Liver (tissue), 9 donors: ENCODE results near the gene IMMP1L. TPM values are rescaled to one million over a fixed set of nuclear protein-coding genes. Genes with fewer than 3 reads are reported as not detected.

Experiments
- DNase-seq: peaks from one replicate; pipeline ENCODE4 v3.0.0-alpha.2; 2017; ENCODE audit warnings: low spot score
- H3K27ac ChIP-seq, 2 donors: one replicate each; pipeline ENCODE4 v1.7.0; 2013; ENCODE audit warnings: inconsistent platforms in 2 of 2, low read length in 2 of 2, control low read depth in 1 of 2, low read depth in 1 of 2, mild to moderate bottlenecking in 1 of 2
- H3K27me3 ChIP-seq, 4 donors: one replicate each; pipeline versions ENCODE4 v1.6.1 to v1.7.0; 2013; ENCODE audit warnings: low read length in 3 of 4, inconsistent platforms in 1 of 4, mild to moderate bottlenecking in 1 of 4, moderate library complexity in 1 of 4; ENCODE audit not compliant: control insufficient read depth in 4 of 4, insufficient read depth in 4 of 4
- H3K36me3 ChIP-seq, 4 donors: one replicate each; pipeline versions ENCODE4 v1.6.1 to v1.7.0; 2013; ENCODE audit warnings: low read length in 3 of 4, mild to moderate bottlenecking in 3 of 4, low read depth in 1 of 4, moderate library complexity in 1 of 4; ENCODE audit not compliant: control insufficient read depth in 4 of 4, insufficient read depth in 3 of 4
- H3K4me1 ChIP-seq, 4 donors: one replicate each; pipeline versions ENCODE4 v1.6.1 to v1.7.0; 2013; ENCODE audit warnings: low read length in 3 of 4, mild to moderate bottlenecking in 3 of 4, moderate library complexity in 1 of 4; ENCODE audit not compliant: control insufficient read depth in 4 of 4, insufficient read depth in 4 of 4
- H3K4me3 ChIP-seq, 3 donors: one replicate each; pipeline versions ENCODE4 v1.6.1 to v1.7.0; 2013; ENCODE audit warnings: low read length in 3 of 3, control low read depth in 1 of 3, low read depth in 1 of 3, mild to moderate bottlenecking in 1 of 3
- H3K9ac ChIP-seq, 2 donors: one replicate each; pipeline ENCODE4 v1.7.0; 2013; ENCODE audit warnings: low read length in 2 of 2, mild to moderate bottlenecking in 2 of 2, moderate library complexity in 2 of 2, control low read depth in 1 of 2, low read depth in 1 of 2
- H3K9me3 ChIP-seq, 4 donors: one replicate each; pipeline versions ENCODE4 v1.6.1 to v1.7.0; 2013; ENCODE audit warnings: low read length in 3 of 4; ENCODE audit not compliant: control insufficient read depth in 4 of 4
- EGR1 ChIP-seq, 2 donors: IDR thresholded peaks; 2 replicates each; pipeline ENCODE4 v1.6.1; 2016 to 2018; ENCODE audit warnings: antibody characterized with exemption in 2 of 2, low read depth in 2 of 2
- FOXA1 ChIP-seq: IDR thresholded peaks from 2 replicates; pipeline ENCODE4 v1.6.1; 2016; ENCODE audit warnings: antibody characterized with exemption
- FOXA2 ChIP-seq: IDR thresholded peaks from 2 replicates; pipeline ENCODE4 v1.6.1; 2016; ENCODE audit warnings: antibody characterized with exemption
- GABPA ChIP-seq, 2 donors: IDR thresholded peaks in 1 of 2; conservative IDR thresholded peaks in 1 of 2; 2 replicates each; pipeline ENCODE4 v1.6.1; 2016; ENCODE audit warnings: antibody characterized with exemption in 2 of 2, mild to moderate bottlenecking in 1 of 2, moderate library complexity in 1 of 2
- HNF4A ChIP-seq, 2 donors: conservative IDR thresholded peaks; 2 replicates each; pipeline ENCODE4 v1.6.1; 2016; ENCODE audit warnings: antibody characterized with exemption in 2 of 2, mild to moderate bottlenecking in 2 of 2
- HNF4G ChIP-seq: IDR thresholded peaks from 2 replicates; pipeline ENCODE4 v1.6.1; 2016; ENCODE audit warnings: antibody characterized with exemption
- JUND ChIP-seq, 2 donors: IDR thresholded peaks; 2 replicates each; pipeline ENCODE4 v1.6.1; 2016; ENCODE audit warnings: antibody characterized with exemption in 2 of 2
- NR2F2 ChIP-seq: IDR thresholded peaks from 2 replicates; pipeline ENCODE4 v1.6.1; 2016; ENCODE audit warnings: antibody characterized with exemption
- RAD21 ChIP-seq, 2 donors: IDR thresholded peaks; 2 replicates each; pipeline ENCODE4 v1.6.1; 2016; ENCODE audit warnings: antibody characterized with exemption in 2 of 2, mild to moderate bottlenecking in 2 of 2
- RXRA ChIP-seq, 2 donors: IDR thresholded peaks; 2 replicates each; pipeline ENCODE4 v1.6.1; 2017 to 2018; ENCODE audit warnings: antibody characterized with exemption in 2 of 2, mild to moderate bottlenecking in 1 of 2
- SP1 ChIP-seq: IDR thresholded peaks from 2 replicates; pipeline ENCODE4 v1.6.1; 2018; ENCODE audit warnings: antibody characterized with exemption, mild to moderate bottlenecking
- TAF1 ChIP-seq: conservative IDR thresholded peaks from 2 replicates; pipeline ENCODE4 v1.6.1; 2016; ENCODE audit warnings: antibody characterized with exemption, mild to moderate bottlenecking
- YY1 ChIP-seq: IDR thresholded peaks from 2 replicates; pipeline ENCODE4 v1.6.1; 2016; ENCODE audit warnings: antibody characterized with exemption, mild to moderate bottlenecking
- WGBS: extraction: QIAGEN DNeasy Blood & Tissue Kit; methylation state at CpG from one replicate; pipeline ENCODE4 v1.1.7; 2013; 5-methylcytosine and 5-hydroxymethylcytosine counted together
- polyA plus RNA-seq, 2 donors: library from polyadenylated mRNA; stranded (reverse) in 1 of 2; unstranded in 1 of 2; fragments of 200-250 nt in 1 of 2; fragments of >200 nt in 1 of 2; fragmentation: Nextera tagmentation in 1 of 2; extraction: Ambion mirVana in 1 of 2; gene quantifications; one replicate each; pipeline versions ENCODE4 v1.2.1 to v1.2.3, GENCODE V29; 2013 to 2015
- total RNA-seq, 2 donors: library from RNA; depleted of rRNA; stranded (reverse); fragments of >200 nt; gene quantifications; one replicate each; pipeline ENCODE4 v1.2.3, GENCODE V29; 2014
- TF ChIP-seq, protein P1 (sequence below): IDR thresholded peaks from 2 replicates; pipeline ENCODE4 v1.6.1; 2016; ENCODE audit warnings: antibody characterized with exemption, mild to moderate bottlenecking
- TF ChIP-seq, protein P2 (sequence below): fragments of 150-350 bp; IDR thresholded peaks from 2 replicates; pipeline ENCODE4 v1.5.1; 2017; ENCODE audit warnings: improper control_type of control experiment, low read depth, low read length; ENCODE audit not compliant: missing input control
- TF ChIP-seq, protein P3 (sequence below): IDR thresholded peaks from 2 replicates; pipeline ENCODE4 v1.6.1; 2016; ENCODE audit warnings: antibody characterized with exemption
- TF ChIP-seq, protein P4 (sequence below): IDR thresholded peaks from 2 replicates; pipeline ENCODE4 v1.6.1; 2016; ENCODE audit warnings: antibody characterized with exemption
- TF ChIP-seq, protein P5 (sequence below): IDR thresholded peaks from 2 replicates; pipeline ENCODE4 v1.6.1; 2016; ENCODE audit warnings: antibody characterized with exemption
- donor health status: healthy.
- donor health status: healthy.
- donor health status: healthy.
- donor health status: healthy.
- donor health status: healthy.

Gene IMMP1L
- total and polyA plus RNA-seq, 4 donors: 8.2 to 28.1 (median 15.2) TPM

DNA sequence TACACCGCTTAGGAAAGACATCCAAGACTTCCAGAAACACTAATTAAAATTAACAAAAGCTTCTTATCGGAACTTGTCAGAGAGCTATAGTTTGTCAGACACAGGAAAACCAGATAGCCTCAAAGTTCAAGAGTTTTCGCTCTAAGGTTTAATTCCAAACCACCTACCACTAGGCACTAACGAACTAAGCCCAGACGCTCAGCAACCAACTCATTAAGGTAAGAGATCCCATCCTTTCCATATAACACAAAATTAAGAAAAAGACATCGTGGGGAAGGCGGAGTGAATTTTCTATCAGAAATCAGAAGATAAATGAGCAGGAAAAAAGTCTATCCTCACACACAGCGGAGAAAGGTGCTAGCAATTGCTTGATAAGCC, 382 bp downstream of the IMMP1L start:
- under 1% methylated on average over 8 of the region's 8 CpGs for WGBS
- H3K4me1 ChIP-seq: peaks cover 0 to 29% (median 6%) of the 10 kb centered on the region in 4 donors
- no peak for DNase-seq

DNA sequence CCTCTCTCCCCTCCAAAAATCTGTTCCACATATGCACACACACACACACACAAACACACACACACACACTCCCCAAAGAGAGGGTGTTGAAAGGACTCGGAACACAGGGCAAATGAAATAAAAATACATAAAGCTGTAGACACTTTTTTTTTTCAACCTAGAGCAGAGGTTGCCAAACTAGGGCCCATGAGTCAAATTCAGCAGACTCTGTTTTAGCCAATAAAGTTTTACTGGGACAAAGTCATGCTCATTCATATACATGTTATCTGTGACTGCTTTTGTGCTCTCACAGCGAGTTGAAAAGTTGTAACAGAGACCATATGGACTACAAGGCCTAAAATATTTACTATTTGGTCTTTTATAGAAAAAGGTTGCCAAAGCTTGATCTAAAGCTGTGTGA, 8.9 kb downstream of the IMMP1L start:
- WGBS: 85% methylated on average over 2 of the region's 2 CpGs
- DNase-seq: no peak
- H3K9me3 ChIP-seq: no peaks in the 10 kb centered on the region

More for the DNA sequence above, 382 bp downstream of the IMMP1L start:
- Histone ChIP-seq H3K4me3 (peak overlapping the region; percentile 93 to 96 (median 94)), H3K27ac (peak overlapping the region; percentile 74 to 77), H3K9me3 (no peaks in the 10 kb centered on the region), H3K36me3 (no peaks in the 10 kb centered on the region), H3K9ac (peak overlapping the region; percentile 89 to 98), H3K27me3 (no peaks in the 10 kb centered on the region)
- TF ChIP-seq RAD21 (IDR thresholded peaks at IDR 0.05) (no peak), HNF4G (no peak), GABPA (IDR thresholded peaks at IDR 0.05 in 1 of 2, conservative IDR thresholded peaks at IDR 0.05 in 1 of 2) (no peak), FOXA2 (no peak), FOXA1 (no peak)

More for the DNA sequence above, 8.9 kb downstream of the IMMP1L start:
- H3K27me3 ChIP-seq: no peaks in the 10 kb centered on the region
- H3K4me3 ChIP-seq: no peak overlapping the region
- H3K27ac ChIP-seq: no peak overlapping the region
- TF ChIP-seq, protein P1, sequence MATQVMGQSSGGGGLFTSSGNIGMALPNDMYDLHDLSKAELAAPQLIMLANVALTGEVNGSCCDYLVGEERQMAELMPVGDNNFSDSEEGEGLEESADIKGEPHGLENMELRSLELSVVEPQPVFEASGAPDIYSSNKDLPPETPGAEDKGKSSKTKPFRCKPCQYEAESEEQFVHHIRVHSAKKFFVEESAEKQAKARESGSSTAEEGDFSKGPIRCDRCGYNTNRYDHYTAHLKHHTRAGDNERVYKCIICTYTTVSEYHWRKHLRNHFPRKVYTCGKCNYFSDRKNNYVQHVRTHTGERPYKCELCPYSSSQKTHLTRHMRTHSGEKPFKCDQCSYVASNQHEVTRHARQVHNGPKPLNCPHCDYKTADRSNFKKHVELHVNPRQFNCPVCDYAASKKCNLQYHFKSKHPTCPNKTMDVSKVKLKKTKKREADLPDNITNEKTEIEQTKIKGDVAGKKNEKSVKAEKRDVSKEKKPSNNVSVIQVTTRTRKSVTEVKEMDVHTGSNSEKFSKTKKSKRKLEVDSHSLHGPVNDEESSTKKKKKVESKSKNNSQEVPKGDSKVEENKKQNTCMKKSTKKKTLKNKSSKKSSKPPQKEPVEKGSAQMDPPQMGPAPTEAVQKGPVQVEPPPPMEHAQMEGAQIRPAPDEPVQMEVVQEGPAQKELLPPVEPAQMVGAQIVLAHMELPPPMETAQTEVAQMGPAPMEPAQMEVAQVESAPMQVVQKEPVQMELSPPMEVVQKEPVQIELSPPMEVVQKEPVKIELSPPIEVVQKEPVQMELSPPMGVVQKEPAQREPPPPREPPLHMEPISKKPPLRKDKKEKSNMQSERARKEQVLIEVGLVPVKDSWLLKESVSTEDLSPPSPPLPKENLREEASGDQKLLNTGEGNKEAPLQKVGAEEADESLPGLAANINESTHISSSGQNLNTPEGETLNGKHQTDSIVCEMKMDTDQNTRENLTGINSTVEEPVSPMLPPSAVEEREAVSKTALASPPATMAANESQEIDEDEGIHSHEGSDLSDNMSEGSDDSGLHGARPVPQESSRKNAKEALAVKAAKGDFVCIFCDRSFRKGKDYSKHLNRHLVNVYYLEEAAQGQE: no peak
- TF ChIP-seq RAD21 (IDR thresholded peaks at IDR 0.05) (no peak), RXRA (IDR thresholded peaks at IDR 0.05) (no peak), SP1 (no peak), GABPA (IDR thresholded peaks at IDR 0.05 in 1 of 2, conservative IDR thresholded peaks at IDR 0.05 in 1 of 2) (no peak), EGR1 (IDR thresholded peaks at IDR 0.05; ENCODE audit: low read depth in 2 of 2) (no peak), HNF4A (conservative IDR thresholded peaks at IDR 0.05) (no peak), FOXA2 (no peak), YY1 (no peak), NR2F2 (no peak), JUND (IDR thresholded peaks at IDR 0.05) (no peak), TAF1 (no peak), FOXA1 (no peak), HNF4G (no peak)
- TF ChIP-seq, protein P2, sequence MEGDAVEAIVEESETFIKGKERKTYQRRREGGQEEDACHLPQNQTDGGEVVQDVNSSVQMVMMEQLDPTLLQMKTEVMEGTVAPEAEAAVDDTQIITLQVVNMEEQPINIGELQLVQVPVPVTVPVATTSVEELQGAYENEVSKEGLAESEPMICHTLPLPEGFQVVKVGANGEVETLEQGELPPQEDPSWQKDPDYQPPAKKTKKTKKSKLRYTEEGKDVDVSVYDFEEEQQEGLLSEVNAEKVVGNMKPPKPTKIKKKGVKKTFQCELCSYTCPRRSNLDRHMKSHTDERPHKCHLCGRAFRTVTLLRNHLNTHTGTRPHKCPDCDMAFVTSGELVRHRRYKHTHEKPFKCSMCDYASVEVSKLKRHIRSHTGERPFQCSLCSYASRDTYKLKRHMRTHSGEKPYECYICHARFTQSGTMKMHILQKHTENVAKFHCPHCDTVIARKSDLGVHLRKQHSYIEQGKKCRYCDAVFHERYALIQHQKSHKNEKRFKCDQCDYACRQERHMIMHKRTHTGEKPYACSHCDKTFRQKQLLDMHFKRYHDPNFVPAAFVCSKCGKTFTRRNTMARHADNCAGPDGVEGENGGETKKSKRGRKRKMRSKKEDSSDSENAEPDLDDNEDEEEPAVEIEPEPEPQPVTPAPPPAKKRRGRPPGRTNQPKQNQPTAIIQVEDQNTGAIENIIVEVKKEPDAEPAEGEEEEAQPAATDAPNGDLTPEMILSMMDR: no peak
- TF ChIP-seq, protein P3, sequence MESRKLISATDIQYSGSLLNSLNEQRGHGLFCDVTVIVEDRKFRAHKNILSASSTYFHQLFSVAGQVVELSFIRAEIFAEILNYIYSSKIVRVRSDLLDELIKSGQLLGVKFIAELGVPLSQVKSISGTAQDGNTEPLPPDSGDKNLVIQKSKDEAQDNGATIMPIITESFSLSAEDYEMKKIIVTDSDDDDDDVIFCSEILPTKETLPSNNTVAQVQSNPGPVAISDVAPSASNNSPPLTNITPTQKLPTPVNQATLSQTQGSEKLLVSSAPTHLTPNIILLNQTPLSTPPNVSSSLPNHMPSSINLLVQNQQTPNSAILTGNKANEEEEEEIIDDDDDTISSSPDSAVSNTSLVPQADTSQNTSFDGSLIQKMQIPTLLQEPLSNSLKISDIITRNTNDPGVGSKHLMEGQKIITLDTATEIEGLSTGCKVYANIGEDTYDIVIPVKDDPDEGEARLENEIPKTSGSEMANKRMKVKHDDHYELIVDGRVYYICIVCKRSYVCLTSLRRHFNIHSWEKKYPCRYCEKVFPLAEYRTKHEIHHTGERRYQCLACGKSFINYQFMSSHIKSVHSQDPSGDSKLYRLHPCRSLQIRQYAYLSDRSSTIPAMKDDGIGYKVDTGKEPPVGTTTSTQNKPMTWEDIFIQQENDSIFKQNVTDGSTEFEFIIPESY: no peak
- TF ChIP-seq, protein P4, sequence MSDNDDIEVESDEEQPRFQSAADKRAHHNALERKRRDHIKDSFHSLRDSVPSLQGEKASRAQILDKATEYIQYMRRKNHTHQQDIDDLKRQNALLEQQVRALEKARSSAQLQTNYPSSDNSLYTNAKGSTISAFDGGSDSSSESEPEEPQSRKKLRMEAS: no peak
- TF ChIP-seq, protein P5, sequence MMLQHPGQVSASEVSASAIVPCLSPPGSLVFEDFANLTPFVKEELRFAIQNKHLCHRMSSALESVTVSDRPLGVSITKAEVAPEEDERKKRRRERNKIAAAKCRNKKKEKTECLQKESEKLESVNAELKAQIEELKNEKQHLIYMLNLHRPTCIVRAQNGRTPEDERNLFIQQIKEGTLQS: no peak
- H3K9ac ChIP-seq: no peak overlapping the region
- H3K4me1 ChIP-seq: peaks cover 0 to under 1% (median 0%) of the 10 kb centered on the region in 4 donors
- H3K36me3 ChIP-seq: no peaks in the 10 kb centered on the region
